Tibial nerve (tissue), 4 donors: ENCODE measurements around the gene CD83. TPM values are rescaled to one million over a fixed set of nuclear protein-coding genes. Genes with fewer than 3 reads are reported as not detected.
A peak's percentile ranks its signal among the peaks of the same experiment; 100 is the strongest.

Experiments
- DNase-seq, 2 donors: peaks; one replicate each; pipeline ENCODE4 v3.0.0-alpha.2; 2019; ENCODE audit warnings: low spot score in 2 of 2
- H3K27ac ChIP-seq, 4 donors: fragments of 200-600 bp; sonication (generic) in 3 of 4; one replicate each; pipeline ENCODE4 v1.5.1; 2017 to 2019; ENCODE audit warnings: mild to moderate bottlenecking in 1 of 4
- H3K27me3 ChIP-seq, 2 donors: fragments of 200-600 bp; sonication (generic) in 1 of 2; one replicate each; pipeline versions ENCODE4 v1.5.1 to v1.6.0; 2017 to 2019
- H3K36me3 ChIP-seq, 3 donors: fragments of 200-600 bp; sonication (generic); one replicate each; pipeline ENCODE4 v1.5.1; 2018 to 2019
- H3K4me1 ChIP-seq, 4 donors: fragments of 200-600 bp; sonication (generic) in 3 of 4; one replicate each; pipeline ENCODE4 v1.5.1; 2017 to 2019
- H3K4me3 ChIP-seq, 4 donors: fragments of 200-600 bp; sonication (generic) in 3 of 4; one replicate each; pipeline ENCODE4 v1.5.1; 2017 to 2019; ENCODE audit warnings: mild to moderate bottlenecking in 1 of 4, moderate library complexity in 1 of 4
- H3K9me3 ChIP-seq, 4 donors: fragments of 200-600 bp; sonication (generic) in 3 of 4; one replicate each; pipeline ENCODE4 v1.5.1; 2017 to 2019
- CTCF ChIP-seq, 5 experiments: fragments of 200-600 bp in 3 of 5; fragments of 450-650 bp in 2 of 5; sonication (generic) in 3 of 5; IDR thresholded peaks; one replicate each; pipeline ENCODE4 v1.5.1; 2016 to 2019; ENCODE audit warnings: antibody characterized with exemption in 5 of 5, mild to moderate bottlenecking in 3 of 5, moderate library complexity in 2 of 5
- EP300 ChIP-seq, 2 donors: sonication (generic); formaldehyde crosslinking; IDR thresholded peaks; one replicate each; pipeline ENCODE4 v1.6.1; 2017; ENCODE audit warnings: antibody characterized with exemption in 2 of 2, mild to moderate bottlenecking in 1 of 2
- POLR2A ChIP-seq, 2 donors: fragments of 450-650 bp; IDR thresholded peaks; one replicate each; pipeline ENCODE4 v1.6.1; 2017; ENCODE audit warnings: antibody characterized with exemption in 2 of 2, mild to moderate bottlenecking in 2 of 2, moderate library complexity in 2 of 2
- WGBS, 2 donors: methylation state at CpG; one replicate each; pipeline ENCODE4 v1.1.5; 2018; 5-methylcytosine and 5-hydroxymethylcytosine counted together
- total RNA-seq, 4 donors: library from RNA; depleted of rRNA; stranded (reverse); fragments of >200 nt; gene quantifications; one replicate each; pipeline ENCODE4 v1.1.0, GENCODE V29; 2016

Gene CD83
- total RNA-seq, 4 donors from 2014 or later = 2.1 to 5.3 (median 3.7) TPM

GRCh38 chr6:14074476-14075094 lies 43.0 kb upstream of the CD83 start:
- Histone ChIP-seq H3K27ac (peak overlapping the region; percentile 24 to 83 (median 79)), H3K4me3 (peak overlapping the region; percentile 2 to 46 (median 25)), H3K4me1 (peaks cover 0 to 22% (median 0%) of the 10 kb centered on the region in 4 donors), H3K27me3 (no peaks in the 10 kb centered on the region), H3K9me3 (no peaks in the 10 kb centered on the region), H3K36me3 (no peaks in the 10 kb centered on the region)
- DNase-seq = no peak
- 41% methylated on average over 3 of the region's 3 CpGs for WGBS, 2 donors
- no peak for TF ChIP-seq EP300 (IDR thresholded peaks at IDR 0.05)
- TF ChIP-seq POLR2A (IDR thresholded peaks at IDR 0.05) = no peak
- TF ChIP-seq CTCF (IDR thresholded peaks at IDR 0.05) = no peak

- TF ChIP-seq CTCF (IDR thresholded peaks at IDR 0.05) = no peak
- peak in 1 of 2 donors; percentile 39 for TF ChIP-seq EP300 (IDR thresholded peaks at IDR 0.05)
- no peak for DNase-seq
- Histone ChIP-seq H3K4me1 (peaks cover 0 to 27% (median 0%) of the 10 kb centered on the region in 4 donors), H3K27ac (peak overlapping the region; percentile 24 to 83 (median 79)), H3K36me3 (no peaks in the 10 kb centered on the region), H3K4me3 (peak overlapping the region; percentile 2 to 46 (median 25)), H3K9me3 (no peaks in the 10 kb centered on the region), H3K27me3 (no peaks in the 10 kb centered on the region)
- 5 to 6% methylated on average over 7 of the region's 7 CpGs for WGBS, 2 donors
These were observed 42.5 kb upstream of the CD83 start for GRCh38 chr6:14075095-14075503.

GRCh38 chr6:14077193-14077867 lies 40.2 kb upstream of the CD83 start:
- no peaks in the 10 kb centered on the region for H3K9me3 ChIP-seq
- no peak overlapping the region for H3K4me3 ChIP-seq
- no peak for TF ChIP-seq POLR2A (IDR thresholded peaks at IDR 0.05)
- TF ChIP-seq CTCF (IDR thresholded peaks at IDR 0.05) = no peak
- TF ChIP-seq EP300 (IDR thresholded peaks at IDR 0.05) = no peak
- no peaks in the 10 kb centered on the region for H3K27me3 ChIP-seq
- H3K4me1 ChIP-seq = peaks cover 0 to 29% (median 0%) of the 10 kb centered on the region in 4 donors
- H3K36me3 ChIP-seq = no peaks in the 10 kb centered on the region
- no peak for DNase-seq
- WGBS, 2 donors = 92 to 96% methylated on average over 4 of the region's 4 CpGs
- H3K27ac ChIP-seq = no peak overlapping the region

GRCh38 chr6:14079433-14079832 lies 38.1 kb upstream of the CD83 start:
- Histone ChIP-seq H3K4me3 (no peak overlapping the region), H3K9me3 (no peaks in the 10 kb centered on the region), H3K4me1 (peaks cover 0 to 28% (median 0%) of the 10 kb centered on the region in 4 donors), H3K36me3 (no peaks in the 10 kb centered on the region), H3K27ac (peak overlapping the region in 2 of 4 donors; percentile 26 to 41), H3K27me3 (no peaks in the 10 kb centered on the region)
- 37 to 43% methylated on average over 5 of the region's 5 CpGs for WGBS, 2 donors
- DNase-seq = no peak
- peak in 1 of 2 donors; percentile 13 for TF ChIP-seq EP300 (IDR thresholded peaks at IDR 0.05)
- TF ChIP-seq CTCF (IDR thresholded peaks at IDR 0.05) = no peak

- no peak for DNase-seq
- H3K4me1 ChIP-seq = peaks cover 0 to 23% (median 0%) of the 10 kb centered on the region in 4 donors
- WGBS, 2 donors = 47 to 53% methylated on average over 3 of the region's 3 CpGs
- TF ChIP-seq CTCF (IDR thresholded peaks at IDR 0.05) (no peak), EP300 (IDR thresholded peaks at IDR 0.05) (no peak), POLR2A (IDR thresholded peaks at IDR 0.05) (no peak)
- H3K27ac ChIP-seq = peak overlapping the region in 2 of 4 donors; percentile 26 to 41
- H3K4me3 ChIP-seq = no peak overlapping the region
- H3K27me3 ChIP-seq = no peaks in the 10 kb centered on the region
- H3K36me3 ChIP-seq = no peaks in the 10 kb centered on the region
- no peaks in the 10 kb centered on the region for H3K9me3 ChIP-seq
These were observed 37.6 kb upstream of the CD83 start for GRCh38 chr6:14079971-14080370.
